ENCODE data around the gene DCLK3.

DNA sequence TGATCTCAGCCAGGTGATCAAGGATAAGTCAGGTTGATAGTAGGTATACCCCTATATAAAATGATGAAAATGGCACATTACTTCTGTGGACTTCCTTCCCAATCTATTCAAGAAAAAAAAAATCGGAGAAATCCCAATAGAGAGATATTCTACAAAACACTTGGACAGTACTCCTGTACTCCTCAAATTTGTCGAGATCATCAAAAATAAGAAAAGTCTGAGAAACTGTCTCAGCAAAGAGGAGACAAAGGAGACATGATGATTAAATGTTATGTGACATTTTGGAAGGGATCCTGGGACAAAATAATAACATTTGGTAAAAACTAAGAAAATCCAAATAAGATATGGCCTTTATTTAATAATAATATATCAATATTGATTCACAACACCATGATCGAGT lies 94.6 kb downstream of the DCLK3 start:
- TF ChIP-seq, protein P1, sequence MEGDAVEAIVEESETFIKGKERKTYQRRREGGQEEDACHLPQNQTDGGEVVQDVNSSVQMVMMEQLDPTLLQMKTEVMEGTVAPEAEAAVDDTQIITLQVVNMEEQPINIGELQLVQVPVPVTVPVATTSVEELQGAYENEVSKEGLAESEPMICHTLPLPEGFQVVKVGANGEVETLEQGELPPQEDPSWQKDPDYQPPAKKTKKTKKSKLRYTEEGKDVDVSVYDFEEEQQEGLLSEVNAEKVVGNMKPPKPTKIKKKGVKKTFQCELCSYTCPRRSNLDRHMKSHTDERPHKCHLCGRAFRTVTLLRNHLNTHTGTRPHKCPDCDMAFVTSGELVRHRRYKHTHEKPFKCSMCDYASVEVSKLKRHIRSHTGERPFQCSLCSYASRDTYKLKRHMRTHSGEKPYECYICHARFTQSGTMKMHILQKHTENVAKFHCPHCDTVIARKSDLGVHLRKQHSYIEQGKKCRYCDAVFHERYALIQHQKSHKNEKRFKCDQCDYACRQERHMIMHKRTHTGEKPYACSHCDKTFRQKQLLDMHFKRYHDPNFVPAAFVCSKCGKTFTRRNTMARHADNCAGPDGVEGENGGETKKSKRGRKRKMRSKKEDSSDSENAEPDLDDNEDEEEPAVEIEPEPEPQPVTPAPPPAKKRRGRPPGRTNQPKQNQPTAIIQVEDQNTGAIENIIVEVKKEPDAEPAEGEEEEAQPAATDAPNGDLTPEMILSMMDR (IDR thresholded peaks at IDR 0.05 in 8 of 11, conservative IDR thresholded peaks at IDR 0.05 in 3 of 11): no peak
- TF ChIP-seq POLR2A (IDR thresholded peaks at IDR 0.05) (no peak), POLR2AphosphoS5 (IDR thresholded peaks at IDR 0.05) (no peak)

All from spleen (tissue), 7 donors.